Heart left ventricle (tissue), 16 donors: Measurements from ENCODE around the gene C2CD3. TPM values are rescaled to one million over a fixed set of nuclear protein-coding genes. Genes with fewer than 3 reads are reported as not detected.

ENCODE experiments used
- ATAC-seq, 4 donors: fragments of 200-7000 bp; cut with Tn5 transposase; one replicate each; pipeline ENCODE4 v1.9.1; 2020 to 2022; ENCODE audit warnings: moderate library complexity in 4 of 4, mild to moderate bottlenecking in 3 of 4, moderate number of reproducible peaks in 1 of 4
- DNase-seq, 5 donors: peaks; one replicate each; pipeline ENCODE4 v3.0.0-alpha.2; 2020
- H3K27ac ChIP-seq, 12 donors: fragments of 200-600 bp; sonication (generic) in 4 of 12; one replicate each; pipeline versions ENCODE4 v1.5.0 to v1.8.0; 2016 to 2022; ENCODE audit warnings: mild to moderate bottlenecking in 2 of 12
- H3K27me3 ChIP-seq, 9 donors: fragments of 200-600 bp; sonication (generic) in 2 of 9; one replicate each; pipeline versions ENCODE4 v1.5.1 to v1.8.0; 2016 to 2022; ENCODE audit warnings: mild to moderate bottlenecking in 3 of 9
- H3K36me3 ChIP-seq, 9 donors: fragments of 200-600 bp; sonication (generic) in 2 of 9; one replicate each; pipeline versions ENCODE4 v1.5.0 to v1.8.0; 2018 to 2022; ENCODE audit warnings: mild to moderate bottlenecking in 2 of 9
- H3K4me1 ChIP-seq, 12 donors: fragments of 200-600 bp; sonication (generic) in 4 of 12; one replicate each; pipeline versions ENCODE4 v1.5.0 to v1.8.0; 2016 to 2022; ENCODE audit warnings: mild to moderate bottlenecking in 3 of 12
- H3K4me3 ChIP-seq, 12 donors: fragments of 200-600 bp; sonication (generic) in 4 of 12; one replicate each; pipeline versions ENCODE4 v1.5.0 to v1.8.0; 2017 to 2022; ENCODE audit warnings: mild to moderate bottlenecking in 9 of 12, moderate library complexity in 4 of 12
- H3K9me3 ChIP-seq, 12 donors: fragments of 200-600 bp; sonication (generic) in 4 of 12; one replicate each; pipeline versions ENCODE4 v1.5.0 to v1.8.0; 2016 to 2022; ENCODE audit warnings: mild to moderate bottlenecking in 1 of 12
- CTCF ChIP-seq, 12 donors: fragments of 200-600 bp; sonication (generic) in 4 of 12; IDR thresholded peaks; one replicate each; pipeline versions ENCODE4 v1.5.0 to v1.8.0; 2018 to 2022; ENCODE audit warnings: antibody characterized with exemption in 12 of 12, mild to moderate bottlenecking in 5 of 12
- POLR2A ChIP-seq, 2 donors: fragments of 450-650 bp; IDR thresholded peaks; one replicate each; pipeline ENCODE4 v1.6.1; 2017; ENCODE audit warnings: antibody characterized with exemption in 2 of 2, mild to moderate bottlenecking in 2 of 2, moderate library complexity in 2 of 2
- WGBS, 4 donors: extraction: QIAGEN DNeasy Blood & Tissue Kit in 2 of 4; methylation state at CpG; one replicate each; pipeline versions ENCODE4 v1.1.5 to v1.1.7; 2013 to 2018; 5-methylcytosine and 5-hydroxymethylcytosine counted together
- intact Hi-C, 10 donors: fragments of 100-400 bp; cut with DNase I; formaldehyde crosslinking; loops; one replicate each; pipeline versions ENCODE4 v1.11.1 to v1.14.2; 2022
- polyA plus RNA-seq, 2 donors: library from polyadenylated mRNA; stranded (reverse); fragments of 200-250 nt; gene quantifications; one replicate each; pipeline ENCODE4 v1.2.3, GENCODE V29; 2013
- total RNA-seq, 9 donors: library from RNA; depleted of rRNA in 2 of 9; stranded (reverse); fragments of >200 nt in 2 of 9; fragmentation: NEBNext Ultra II Directional in 3 of 9; extraction: Animal tissue kit (Norgen Biotek cat#: 25700) in 3 of 9; gene quantifications; one replicate each; pipeline versions ENCODE4 v1.1.0 to v1.2.4, GENCODE V29; 2016 to 2023
- donor health status: ischemic (EF 13 %, LVEDD 7.1; RV severe dilation, severe dysfunction).
- donor health status: healthy with polysubstance abuse.
- donor health status: DM: no; HTN: yes; CAD: no.
- donor health status: DM: no; HTN: no; CAD: no.
- donor health status: ischemic (EF 25% LVEDD 6.9; RV normal size, moderate dysfunction).
- donor health status: ischemic (EF 25% LVEDD 5.7; RV mildly dilated, moderate dysfunction).
- donor health status: healthy.
- donor health status: DM: yes; HTN: yes; CAD: no.
- donor health status: ischemic (EF 35%, LVEDD 5.7; RV mildly dilated, moderate dysfunction).
- donor health status: nonischemic (EF 11% LVEDD 7.7; RV severe dilation, severe dysfunction).
- donor health status: DM: yes; HTN: yes; CAD: no.
- donor health status: PGD.
- donor health status: ischemic (EF 29% LVEDD 5.4; RV normal size, mild dysfunction).
- donor health status: nonischemic (EF 23%, LVEDD 6.1; RV moderate dilation, normal function).

Gene C2CD3
- total and polyA plus RNA-seq, 11 donors = 6.5 to 18.7 (median 12.5) TPM

GRCh38 chr11:74009230-74009547 lies 161.6 kb downstream of the C2CD3 start:
- Histone ChIP-seq H3K4me1 (peaks cover 0 to 55% (median 13%) of the 10 kb centered on the region in 12 donors), H3K4me3 (no peak overlapping the region), H3K9me3 (no peaks in the 10 kb centered on the region), H3K27me3 (no peaks in the 10 kb centered on the region), H3K27ac (peak overlapping the region in 3 of 12 donors; percentile 15 to 69 (median 48)), H3K36me3 (peaks cover 0 to 20% (median 0%) of the 10 kb centered on the region in 9 donors)
- ATAC-seq (no peak), DNase-seq (no peak)
- WGBS, 4 donors = 61 to 79% (median 68%) methylated on average over 3 of the region's 3 CpGs
- TF ChIP-seq POLR2A (IDR thresholded peaks at IDR 0.05) (no peak), CTCF (IDR thresholded peaks at IDR 0.05) (no peak)
- intact Hi-C loops = no loop called here

- Histone ChIP-seq H3K27me3 (no peaks in the 10 kb centered on the region), H3K4me1 (peaks cover 0 to 55% (median 13%) of the 10 kb centered on the region in 12 donors), H3K36me3 (peaks cover 0 to 20% (median 5%) of the 10 kb centered on the region in 9 donors), H3K27ac (peak within 1 kb of the TSS in 8 of 12 donors; percentile 8 to 69 (median 30)), H3K4me3 (no peak within 1 kb of the TSS), H3K9me3 (no peaks in the 10 kb centered on the region)
- DNase-seq (no peak), ATAC-seq (peak; percentile 13 to 59 (median 40))
- TF ChIP-seq POLR2A (IDR thresholded peaks at IDR 0.05) = no peak
- no peak for TF ChIP-seq CTCF (IDR thresholded peaks at IDR 0.05)
- intact Hi-C loops = no loop called here
- WGBS, 4 donors = 55 to 65% (median 59%) methylated on average over 9 of the region's 9 CpGs
Measured at GRCh38 chr11:74008373-74009229, 162.2 kb downstream of the C2CD3 start, which contains the start of gene UCP3. Gene UCP3, minus strand, starts transcription at chr11:74009085. Its CDS starts 2,043 bp downstream, at chr11:74007042.

GRCh38 chr11:74007691-74008372 lies 163.0 kb downstream of the C2CD3 start:
- Histone ChIP-seq H3K27me3 (no peaks in the 10 kb centered on the region), H3K27ac (peak overlapping the region in 7 of 12 donors; percentile 19 to 69 (median 31)), H3K4me1 (peaks cover 0 to 55% (median 13%) of the 10 kb centered on the region in 12 donors), H3K36me3 (peaks cover 0 to 25% (median 10%) of the 10 kb centered on the region in 9 donors), H3K9me3 (no peaks in the 10 kb centered on the region), H3K4me3 (no peak overlapping the region)
- whole genome bisulfite sequencing, 4 donors = 63 to 74% (median 71%) methylated on average over 6 of the region's 6 CpGs
- ATAC-seq (peak in 3 of 4 donors; percentile 21 to 49 (median 44)), DNase-seq (no peak)
- TF ChIP-seq POLR2A (IDR thresholded peaks at IDR 0.05) (no peak), CTCF (IDR thresholded peaks at IDR 0.05) (no peak)
- intact Hi-C loops = no loop called here

- H3K4me3 ChIP-seq = no peak overlapping the region
- ATAC-seq (no peak), DNase-seq (no peak)
- 85 to 92% (median 88%) methylated on average over 7 of the region's 7 CpGs for WGBS, 4 donors
- TF ChIP-seq CTCF (IDR thresholded peaks at IDR 0.05) (no peak), POLR2A (IDR thresholded peaks at IDR 0.05) (no peak)
- peaks cover 0 to 47% (median 12%) of the 10 kb centered on the region in 12 donors for H3K4me1 ChIP-seq
- H3K27me3 ChIP-seq = no peaks in the 10 kb centered on the region
- H3K36me3 ChIP-seq = peaks cover 0 to 33% (median 20%) of the 10 kb centered on the region in 9 donors
- intact Hi-C loops = no loop called here
- H3K9me3 ChIP-seq = no peaks in the 10 kb centered on the region
- H3K27ac ChIP-seq = no peak overlapping the region
Measured at GRCh38 chr11:74006743-74007304, 164.0 kb downstream of the C2CD3 start.
